ENCODE measurements around the gene UBAC1. TPM values are rescaled to one million over a fixed set of nuclear protein-coding genes. Genes with fewer than 3 reads are reported as not detected.

Gene UBAC1
- total RNA-seq, 1 donor = 29.0 TPM

DNA sequence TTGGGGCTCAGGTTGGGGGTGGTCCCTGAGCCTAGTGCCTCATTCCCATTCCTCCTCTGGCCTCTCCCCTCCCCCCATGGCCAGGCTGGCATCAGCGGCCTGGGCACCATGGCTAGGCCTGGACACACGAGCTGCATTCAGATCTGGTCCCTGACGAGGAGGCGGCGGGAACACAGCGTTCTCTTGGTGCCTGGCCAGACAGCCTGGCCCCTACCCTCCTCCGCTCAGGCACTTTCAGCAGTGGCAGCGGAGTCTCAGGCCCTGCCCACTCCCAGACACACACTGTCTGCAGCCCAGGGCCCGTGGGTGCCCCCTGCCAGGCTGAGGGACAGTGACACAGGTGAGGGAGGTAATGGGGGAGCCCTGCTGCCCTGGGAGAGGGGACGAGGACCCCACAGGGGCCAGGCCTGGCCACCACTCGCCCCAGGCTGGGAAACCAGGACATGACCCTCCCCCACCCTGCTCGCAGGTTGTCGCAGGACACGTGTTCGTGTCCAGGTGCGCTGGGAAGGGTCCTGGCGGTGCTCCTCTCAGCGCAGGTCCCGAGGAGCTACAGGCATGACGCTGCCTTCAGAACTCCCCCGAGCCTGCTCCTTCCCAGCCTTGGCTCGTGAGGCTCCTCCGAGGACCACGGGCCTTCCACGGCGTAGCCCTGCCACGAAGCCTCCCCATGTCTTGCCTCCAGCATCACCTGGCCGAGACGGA lies 19.9 kb upstream of the UBAC1 start:
- H3K27ac ChIP-seq (ENCODE audit: low read depth, low read length) = no peak overlapping the region
- no peaks in the 10 kb centered on the region for H3K36me3 ChIP-seq (ENCODE audit: insufficient read depth, low read length)
- H3K27me3 ChIP-seq (ENCODE audit: insufficient read depth, low read length) = peaks cover 12% of the 10 kb centered on the region
- H3K4me1 ChIP-seq (ENCODE audit: insufficient read depth, low read length) = peaks cover 2% of the 10 kb centered on the region
- TF ChIP-seq, protein P1, sequence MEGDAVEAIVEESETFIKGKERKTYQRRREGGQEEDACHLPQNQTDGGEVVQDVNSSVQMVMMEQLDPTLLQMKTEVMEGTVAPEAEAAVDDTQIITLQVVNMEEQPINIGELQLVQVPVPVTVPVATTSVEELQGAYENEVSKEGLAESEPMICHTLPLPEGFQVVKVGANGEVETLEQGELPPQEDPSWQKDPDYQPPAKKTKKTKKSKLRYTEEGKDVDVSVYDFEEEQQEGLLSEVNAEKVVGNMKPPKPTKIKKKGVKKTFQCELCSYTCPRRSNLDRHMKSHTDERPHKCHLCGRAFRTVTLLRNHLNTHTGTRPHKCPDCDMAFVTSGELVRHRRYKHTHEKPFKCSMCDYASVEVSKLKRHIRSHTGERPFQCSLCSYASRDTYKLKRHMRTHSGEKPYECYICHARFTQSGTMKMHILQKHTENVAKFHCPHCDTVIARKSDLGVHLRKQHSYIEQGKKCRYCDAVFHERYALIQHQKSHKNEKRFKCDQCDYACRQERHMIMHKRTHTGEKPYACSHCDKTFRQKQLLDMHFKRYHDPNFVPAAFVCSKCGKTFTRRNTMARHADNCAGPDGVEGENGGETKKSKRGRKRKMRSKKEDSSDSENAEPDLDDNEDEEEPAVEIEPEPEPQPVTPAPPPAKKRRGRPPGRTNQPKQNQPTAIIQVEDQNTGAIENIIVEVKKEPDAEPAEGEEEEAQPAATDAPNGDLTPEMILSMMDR (IDR thresholded peaks at IDR 0.05; ENCODE audit: extremely low read depth, low read depth, low read length) = no peak
- H3K4me3 ChIP-seq (ENCODE audit: insufficient read depth, low read length) = no peak overlapping the region
- no peaks in the 10 kb centered on the region for H3K79me2 ChIP-seq (ENCODE audit: insufficient read depth, low read length)
- no peak overlapping the region for H3K4me2 ChIP-seq (ENCODE audit: insufficient read depth, low read length)
- H2AFZ ChIP-seq (ENCODE audit: low read length) = no peak overlapping the region
- no peaks in the 10 kb centered on the region for H3K9me3 ChIP-seq (ENCODE audit: low read depth, low read length)
- no peaks in the 10 kb centered on the region for H4K20me1 ChIP-seq (ENCODE audit: insufficient read depth, low read length)
- DNase-seq (ENCODE audit: insufficient read length, low spot score, missing footprints) = no peak

DNA sequence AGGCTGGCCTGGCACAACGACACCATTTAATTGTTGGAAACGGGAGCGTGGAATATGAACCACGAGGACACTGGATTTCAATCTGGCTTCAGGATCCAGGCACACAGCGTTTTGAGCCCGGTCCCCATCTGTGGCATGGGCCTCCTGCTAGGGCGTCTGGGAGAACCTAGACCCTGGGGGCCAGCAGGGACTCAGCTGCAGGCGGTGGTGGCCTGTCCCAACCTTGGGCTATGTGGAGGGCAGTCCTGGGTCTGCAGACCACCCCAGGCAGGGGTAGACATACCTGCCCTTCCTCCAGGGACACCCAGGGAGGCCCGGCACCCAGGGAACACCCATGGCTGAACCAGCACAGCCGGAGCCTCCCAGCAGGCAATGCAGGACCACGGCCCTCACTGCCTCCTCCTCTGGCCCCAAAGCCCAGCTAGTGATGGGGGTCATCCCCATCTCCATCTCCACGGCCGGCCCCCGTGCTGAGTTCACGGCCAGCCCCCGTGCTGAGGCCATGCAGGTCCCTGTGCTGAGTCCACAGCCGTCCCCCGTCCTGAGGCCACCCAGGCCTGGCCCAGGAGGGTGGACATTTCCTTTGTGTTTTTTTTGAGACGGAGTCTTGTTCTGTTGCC lies 18.5 kb upstream of the UBAC1 start:
- no peak overlapping the region for H3K4me2 ChIP-seq (ENCODE audit: insufficient read depth, low read length)
- TF ChIP-seq, protein P1 (IDR thresholded peaks at IDR 0.05; ENCODE audit: extremely low read depth, low read depth, low read length) = no peak
- no peaks in the 10 kb centered on the region for H3K9me3 ChIP-seq (ENCODE audit: low read depth, low read length)
- H2AFZ ChIP-seq (ENCODE audit: low read length) = no peak overlapping the region
- no peak overlapping the region for H3K4me3 ChIP-seq (ENCODE audit: insufficient read depth, low read length)
- no peak overlapping the region for H3K27ac ChIP-seq (ENCODE audit: low read depth, low read length)
- no peaks in the 10 kb centered on the region for H3K79me2 ChIP-seq (ENCODE audit: insufficient read depth, low read length)
- no peak for DNase-seq (ENCODE audit: insufficient read length, low spot score, missing footprints)
- no peaks in the 10 kb centered on the region for H4K20me1 ChIP-seq (ENCODE audit: insufficient read depth, low read length)
- H3K36me3 ChIP-seq (ENCODE audit: insufficient read depth, low read length) = no peaks in the 10 kb centered on the region
- H3K27me3 ChIP-seq (ENCODE audit: insufficient read depth, low read length) = peaks cover 9% of the 10 kb centered on the region
- H3K4me1 ChIP-seq (ENCODE audit: insufficient read depth, low read length) = peaks cover 2% of the 10 kb centered on the region

DNA sequence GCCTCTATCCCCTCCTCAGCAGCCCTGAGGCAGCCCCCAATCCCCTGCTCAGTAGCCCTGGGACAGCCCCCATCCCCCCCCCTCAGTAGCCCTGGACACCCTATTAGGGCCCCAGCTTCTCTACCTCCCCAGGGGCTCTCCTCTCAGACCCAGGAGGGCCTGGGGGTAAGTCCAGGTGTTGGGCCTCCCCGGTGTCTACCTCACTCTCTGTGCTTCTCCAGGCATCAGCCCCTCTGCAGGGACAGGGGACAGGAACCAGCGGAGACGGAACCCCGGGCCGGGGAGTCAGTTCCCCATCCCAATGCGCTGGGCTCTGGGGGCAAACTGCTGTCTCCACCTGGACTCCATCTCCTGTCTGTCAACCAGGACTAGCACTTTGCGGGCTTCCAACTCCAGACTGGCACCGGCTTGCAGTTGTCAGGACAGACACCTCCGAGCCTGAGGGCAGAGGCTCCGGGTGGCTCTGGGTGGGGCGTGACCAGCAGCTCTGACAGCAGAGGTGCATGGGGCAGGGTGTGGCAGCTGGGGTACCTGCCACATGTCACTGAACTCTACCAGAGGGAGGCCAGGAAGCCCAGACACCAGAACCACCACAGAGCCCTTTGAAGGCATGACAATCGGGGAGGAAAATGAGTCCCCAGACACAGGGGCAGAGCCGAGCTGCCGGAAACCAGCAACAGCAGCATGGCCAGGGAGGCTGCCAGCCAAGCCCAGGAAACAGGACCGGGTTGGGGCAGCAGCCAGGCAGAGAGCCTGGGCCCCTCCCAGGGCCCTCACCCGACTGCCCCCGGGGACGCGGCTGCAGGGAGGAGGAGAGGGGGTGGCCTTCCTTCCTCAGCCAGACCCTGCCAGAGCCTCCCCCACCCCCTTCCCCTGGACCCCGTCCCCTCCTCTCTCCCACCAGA lies 17.7 kb upstream of the UBAC1 start:
- no peak overlapping the region for H2AFZ ChIP-seq (ENCODE audit: low read length)
- no peaks in the 10 kb centered on the region for H4K20me1 ChIP-seq (ENCODE audit: insufficient read depth, low read length)
- H3K79me2 ChIP-seq (ENCODE audit: insufficient read depth, low read length) = no peaks in the 10 kb centered on the region
- H3K36me3 ChIP-seq (ENCODE audit: insufficient read depth, low read length) = no peaks in the 10 kb centered on the region
- H3K27ac ChIP-seq (ENCODE audit: low read depth, low read length) = no peak overlapping the region
- H3K4me3 ChIP-seq (ENCODE audit: insufficient read depth, low read length) = no peak overlapping the region
- peaks cover 2% of the 10 kb centered on the region for H3K4me1 ChIP-seq (ENCODE audit: insufficient read depth, low read length)
- no peak overlapping the region for H3K4me2 ChIP-seq (ENCODE audit: insufficient read depth, low read length)
- peaks cover 5% of the 10 kb centered on the region for H3K27me3 ChIP-seq (ENCODE audit: insufficient read depth, low read length)
- no peaks in the 10 kb centered on the region for H3K9me3 ChIP-seq (ENCODE audit: low read depth, low read length)
- no peak for DNase-seq (ENCODE audit: insufficient read length, low spot score, missing footprints)
- TF ChIP-seq, protein P1 (IDR thresholded peaks at IDR 0.05; ENCODE audit: extremely low read depth, low read depth, low read length) = no peak

Measured in osteoblast (primary cell).